ACC112 (cell line): ENCODE data around the gene LARP4.

Experiments
- H2AFZ ChIP-seq: fragments of 200-600 bp; sonication (generic); one replicate; pipeline ENCODE4 v1.6.0; 2017; ENCODE audit warnings: antibody characterized with exemption, low read length; ENCODE audit not compliant: unreplicated experiment
- H3K27ac ChIP-seq: fragments of 200-600 bp; sonication (generic); 2 replicates; pipeline ENCODE4 v1.5.1; 2014; ENCODE audit warnings: low read depth, mild to moderate bottlenecking, antibody characterized with exemption, low read length, moderate library complexity
- H3K27me3 ChIP-seq: fragments of 200-600 bp; sonication (generic); 2 replicates; pipeline ENCODE4 v1.6.1; 2014; ENCODE audit warnings: mild to moderate bottlenecking, antibody characterized with exemption, low read length, moderate library complexity, mixed read lengths; ENCODE audit not compliant: insufficient read depth
- H3K36me3 ChIP-seq: fragments of 200-600 bp; sonication (generic); 2 replicates; pipeline ENCODE4 v1.6.1; 2016; ENCODE audit warnings: mild to moderate bottlenecking, antibody characterized with exemption, low read length, moderate library complexity, mixed read lengths; ENCODE audit not compliant: insufficient read depth
- H3K4me1 ChIP-seq: fragments of 200-600 bp; sonication (generic); one replicate; pipeline ENCODE4 v1.6.1; 2016; ENCODE audit warnings: low read length, mixed read lengths; ENCODE audit not compliant: insufficient read depth, unreplicated experiment, control insufficient read depth
- H3K4me3 ChIP-seq: fragments of 200-600 bp; sonication (generic); 2 replicates; pipeline ENCODE4 v1.5.1; 2014; ENCODE audit warnings: mild to moderate bottlenecking, low read depth, low read length
- H3K79me2 ChIP-seq: fragments of 200-600 bp; sonication (generic); one replicate; pipeline ENCODE4 v1.6.0; 2016; ENCODE audit warnings: low read length; ENCODE audit not compliant: control insufficient read depth, unreplicated experiment, insufficient read depth

LARP4 gene

GRCh38 chr12:50527359-50527726, 126.7 kb downstream of the LARP4 start:
- no peaks in the 10 kb centered on the region for H3K27me3 ChIP-seq
- H3K36me3 ChIP-seq = 0 out of 2 replicates have a peak, but pooled peaks cover 4% of the 10 kb centered on the region
- no peak overlapping the region for H3K27ac ChIP-seq
- H3K4me1 ChIP-seq = peaks cover 9% of the 10 kb centered on the region
- H3K79me2 ChIP-seq = peaks cover 16% of the 10 kb centered on the region
- H3K4me3 ChIP-seq = no peak overlapping the region
- H2AFZ ChIP-seq = no peak overlapping the region

GRCh38 chr12:50528800-50529199, 128.1 kb downstream of the LARP4 start:
- H3K4me3 ChIP-seq = no peak overlapping the region
- H3K79me2 ChIP-seq = peaks cover 15% of the 10 kb centered on the region
- H2AFZ ChIP-seq = no peak overlapping the region
- H3K27ac ChIP-seq = no peak overlapping the region
- no peaks in the 10 kb centered on the region for H3K36me3 ChIP-seq
- no peaks in the 10 kb centered on the region for H3K27me3 ChIP-seq
- peaks cover 24% of the 10 kb centered on the region for H3K4me1 ChIP-seq

- peaks cover 29% of the 10 kb centered on the region for H3K4me1 ChIP-seq
Measured at GRCh38 chr12:50529345-50529744, 128.7 kb downstream of the LARP4 start.

More at GRCh38 chr12:50529345-50529744, 128.7 kb downstream of the LARP4 start:
- Histone ChIP-seq H3K27me3 (no peaks in the 10 kb centered on the region), H3K4me3 (no peak overlapping the region), H3K36me3 (no peaks in the 10 kb centered on the region), H3K27ac (no peak overlapping the region), H2AFZ (no peak overlapping the region), H3K79me2 (peaks cover 10% of the 10 kb centered on the region)
